HG03196 (cell line): ENCODE data around the gene ARHGDIB.

Experiments used
- ATAC-seq: cut with Tn5 transposase; IDR thresholded peaks from one replicate; pipeline ENCODE4 v1.9.1; 2021; ENCODE audit not compliant: unreplicated experiment

Gene ARHGDIB

GRCh38 chr12:14934511-14934910 lies 26.9 kb downstream of the ARHGDIB start:
- no peak for ATAC-seq

- no peak for ATAC-seq
Measured at GRCh38 chr12:14931791-14932560, 29.4 kb downstream of the ARHGDIB start.

- no peak for ATAC-seq
Measured at GRCh38 chr12:14931359-14931758, 30.0 kb downstream of the ARHGDIB start.

GRCh38 chr12:14930299-14930698 lies 31.1 kb downstream of the ARHGDIB start:
- no peak for ATAC-seq

- ATAC-seq, result no peak
Measured at GRCh38 chr12:14928931-14929330, 32.5 kb downstream of the ARHGDIB start.

GRCh38 chr12:14927267-14927666 lies 34.1 kb downstream of the ARHGDIB start:
- no peak for ATAC-seq

- ATAC-seq, result no peak
Measured at GRCh38 chr12:14924541-14924940, 36.9 kb downstream of the ARHGDIB start.

GRCh38 chr12:14923944-14924343 lies 37.5 kb downstream of the ARHGDIB start:
- no peak for ATAC-seq

- peak; percentile 50 for ATAC-seq
Measured at GRCh38 chr12:14921218-14921617, 40.2 kb downstream of the ARHGDIB start.

GRCh38 chr12:14920475-14921126 lies 40.8 kb downstream of the ARHGDIB start:
- peak; percentile 77 for ATAC-seq

GRCh38 chr12:14919455-14919854 lies 41.9 kb downstream of the ARHGDIB start:
- ATAC-seq, result no peak

GRCh38 chr12:14915736-14916135 lies 45.7 kb downstream of the ARHGDIB start:
- no peak for ATAC-seq

- ATAC-seq, result no peak
Measured at GRCh38 chr12:14913381-14913781, 48.0 kb downstream of the ARHGDIB start.

GRCh38 chr12:14911131-14911530 lies 50.3 kb downstream of the ARHGDIB start:
- ATAC-seq, result no peak

GRCh38 chr12:14910090-14910915 lies 51.1 kb downstream of the ARHGDIB start:
- ATAC-seq, result no peak

GRCh38 chr12:14907953-14908352 lies 53.4 kb downstream of the ARHGDIB start:
- no peak for ATAC-seq

GRCh38 chr12:14906114-14906513 lies 55.3 kb downstream of the ARHGDIB start:
- no peak for ATAC-seq

GRCh38 chr12:14905269-14906004 lies 56.0 kb downstream of the ARHGDIB start:
- ATAC-seq, result no peak

- no peak for ATAC-seq
Measured at GRCh38 chr12:14904854-14905253, 56.5 kb downstream of the ARHGDIB start.

- ATAC-seq, result no peak
Measured at GRCh38 chr12:14903386-14904098, 57.9 kb downstream of the ARHGDIB start.
